GM12873 (cell line): ENCODE data around the gene GALNT10.

Source experiments
- TF ChIP-seq, protein P1 (sequence below): IDR thresholded peaks from 2 replicates; pipeline ENCODE4 v1.5.1; 2012; ENCODE audit warnings: low read depth, mild to moderate bottlenecking, moderate library complexity, low read length, control low read depth; ENCODE audit not compliant: insufficient read depth; ENCODE audit errors: missing control alignments

GALNT10 gene

DNA sequence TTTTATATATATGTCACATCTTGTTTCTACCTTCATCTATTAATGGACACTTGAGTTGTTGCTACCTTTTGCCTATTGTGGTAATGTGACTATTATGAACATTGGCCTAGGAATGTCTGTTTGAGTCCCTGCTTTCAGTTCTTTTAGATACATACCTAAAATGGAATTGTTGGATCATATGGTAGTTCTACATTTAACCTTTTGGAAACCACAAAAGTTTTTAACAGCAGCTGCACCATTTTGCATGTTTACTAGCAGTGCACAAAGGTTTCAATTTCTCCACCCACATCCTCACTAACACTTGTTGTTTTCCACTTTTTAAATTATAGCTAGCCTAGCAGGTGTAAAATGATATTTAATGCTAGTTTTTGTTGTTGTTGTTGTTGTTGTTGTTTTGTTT lies 88.4 kb downstream of the GALNT10 start:
- TF ChIP-seq, protein P1, sequence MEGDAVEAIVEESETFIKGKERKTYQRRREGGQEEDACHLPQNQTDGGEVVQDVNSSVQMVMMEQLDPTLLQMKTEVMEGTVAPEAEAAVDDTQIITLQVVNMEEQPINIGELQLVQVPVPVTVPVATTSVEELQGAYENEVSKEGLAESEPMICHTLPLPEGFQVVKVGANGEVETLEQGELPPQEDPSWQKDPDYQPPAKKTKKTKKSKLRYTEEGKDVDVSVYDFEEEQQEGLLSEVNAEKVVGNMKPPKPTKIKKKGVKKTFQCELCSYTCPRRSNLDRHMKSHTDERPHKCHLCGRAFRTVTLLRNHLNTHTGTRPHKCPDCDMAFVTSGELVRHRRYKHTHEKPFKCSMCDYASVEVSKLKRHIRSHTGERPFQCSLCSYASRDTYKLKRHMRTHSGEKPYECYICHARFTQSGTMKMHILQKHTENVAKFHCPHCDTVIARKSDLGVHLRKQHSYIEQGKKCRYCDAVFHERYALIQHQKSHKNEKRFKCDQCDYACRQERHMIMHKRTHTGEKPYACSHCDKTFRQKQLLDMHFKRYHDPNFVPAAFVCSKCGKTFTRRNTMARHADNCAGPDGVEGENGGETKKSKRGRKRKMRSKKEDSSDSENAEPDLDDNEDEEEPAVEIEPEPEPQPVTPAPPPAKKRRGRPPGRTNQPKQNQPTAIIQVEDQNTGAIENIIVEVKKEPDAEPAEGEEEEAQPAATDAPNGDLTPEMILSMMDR: no peak

DNA sequence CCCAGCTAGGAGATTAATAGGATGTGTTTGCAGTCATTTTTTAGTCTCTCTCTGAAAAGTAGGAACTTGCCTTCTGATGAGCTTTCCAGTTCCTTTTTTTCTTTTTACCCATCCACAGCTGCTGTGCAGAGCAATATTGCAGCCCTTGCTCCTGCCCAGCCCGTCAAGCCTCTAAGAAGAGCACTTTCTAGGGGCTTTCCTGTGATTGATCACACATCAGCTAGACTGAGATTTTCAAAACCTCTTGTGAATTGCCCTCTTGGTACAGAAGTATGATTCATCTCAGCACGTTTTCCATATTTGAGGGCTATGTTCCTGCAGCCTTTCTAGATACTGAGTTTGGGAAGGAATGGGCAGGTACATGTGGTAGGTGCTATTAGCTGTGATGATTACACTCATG lies 93.9 kb downstream of the GALNT10 start:
- TF ChIP-seq, protein P1: no peak

DNA sequence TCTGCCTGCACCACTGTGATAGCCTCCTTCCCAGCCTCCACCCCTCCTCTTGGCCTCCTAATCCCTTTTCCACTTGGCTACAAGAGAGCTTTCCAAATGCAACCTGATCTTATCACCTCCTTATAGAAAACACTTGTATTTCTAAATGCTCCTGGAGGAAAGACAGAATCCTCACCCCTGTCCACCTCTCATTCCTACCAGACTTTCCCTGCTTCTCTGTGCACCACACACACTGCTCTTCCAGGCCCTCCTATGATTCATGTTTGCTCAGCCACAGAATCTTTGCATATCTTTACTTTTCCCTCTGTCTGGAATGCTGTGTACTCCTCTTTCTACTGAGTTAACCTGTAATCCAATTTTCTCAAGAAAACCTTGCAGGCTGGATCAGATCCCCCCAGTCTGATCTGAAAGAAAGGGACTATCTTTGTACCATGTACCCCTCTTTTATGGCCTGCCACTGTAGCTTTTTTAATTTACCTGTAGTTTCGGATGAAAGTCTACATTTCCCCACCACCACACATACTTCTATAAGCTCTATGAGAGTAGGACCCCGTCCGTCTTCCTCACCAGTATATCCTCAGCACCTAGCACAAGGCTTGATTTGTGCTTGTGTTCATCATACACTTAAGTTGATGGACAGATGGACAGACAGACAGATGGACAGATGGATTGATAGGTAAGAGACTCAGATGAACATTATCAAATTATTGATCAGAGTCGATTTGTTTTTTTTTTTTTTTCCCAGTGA lies 95.3 kb downstream of the GALNT10 start:
- TF ChIP-seq, protein P1: no peak

DNA sequence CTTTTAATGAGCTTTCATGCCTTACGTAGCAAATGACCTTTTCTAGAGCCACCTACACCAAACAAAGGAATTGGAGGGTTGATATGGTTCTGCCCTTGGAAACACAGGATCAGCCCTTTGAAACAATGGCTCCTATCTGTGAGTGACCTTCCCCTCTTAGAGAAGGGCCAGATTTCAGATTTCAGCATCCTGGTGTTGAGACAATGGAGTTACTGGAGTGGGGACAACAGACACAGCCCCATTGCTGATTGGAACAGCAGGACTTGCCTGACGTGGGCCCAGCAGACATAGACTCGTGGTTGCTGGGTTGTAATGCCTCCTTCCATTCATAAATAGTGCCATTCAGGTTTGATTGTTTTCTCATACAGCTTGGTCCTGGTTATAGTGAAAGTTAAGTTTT lies 96.0 kb downstream of the GALNT10 start:
- TF ChIP-seq, protein P1: no peak

DNA sequence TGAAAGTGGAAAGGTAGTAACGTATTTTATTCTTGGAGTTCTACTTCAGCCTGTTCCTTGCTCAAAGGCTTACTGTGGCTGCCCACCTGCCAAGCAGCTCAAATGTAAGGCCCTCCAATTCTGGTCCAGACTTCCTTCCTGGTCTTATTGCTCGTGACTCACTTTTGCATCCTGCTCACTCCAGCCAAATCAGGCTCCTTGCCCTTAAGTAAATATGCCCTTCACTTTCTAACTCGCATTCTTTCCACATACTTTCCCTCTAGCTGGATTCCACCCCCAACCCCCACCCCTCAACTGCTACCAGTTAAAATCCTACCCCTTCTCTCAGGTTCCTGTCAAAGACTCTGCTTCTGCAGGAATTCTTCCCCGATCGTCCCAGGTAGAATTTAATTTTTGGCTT lies 96.6 kb downstream of the GALNT10 start:
- TF ChIP-seq, protein P1: no peak

DNA sequence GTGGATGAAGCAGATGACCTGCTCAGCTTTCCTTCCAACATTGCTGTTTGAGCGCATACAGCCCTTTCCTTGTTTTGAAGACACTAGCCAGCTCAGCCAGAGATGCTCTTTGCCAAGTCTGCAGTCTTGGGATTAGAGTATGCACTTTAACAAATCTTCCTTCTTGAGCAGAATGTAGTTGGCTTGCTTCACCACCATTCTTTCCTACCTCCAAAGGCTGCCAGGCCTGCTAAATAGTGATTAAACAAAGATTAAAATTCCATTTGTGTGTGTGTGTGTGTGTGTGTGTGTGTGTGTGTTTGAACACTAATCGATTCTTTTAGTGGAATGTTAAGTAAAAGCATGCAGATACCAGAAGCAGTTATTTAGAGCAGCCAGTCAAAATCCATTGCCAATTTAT lies 97.6 kb downstream of the GALNT10 start:
- TF ChIP-seq, protein P1: no peak

DNA sequence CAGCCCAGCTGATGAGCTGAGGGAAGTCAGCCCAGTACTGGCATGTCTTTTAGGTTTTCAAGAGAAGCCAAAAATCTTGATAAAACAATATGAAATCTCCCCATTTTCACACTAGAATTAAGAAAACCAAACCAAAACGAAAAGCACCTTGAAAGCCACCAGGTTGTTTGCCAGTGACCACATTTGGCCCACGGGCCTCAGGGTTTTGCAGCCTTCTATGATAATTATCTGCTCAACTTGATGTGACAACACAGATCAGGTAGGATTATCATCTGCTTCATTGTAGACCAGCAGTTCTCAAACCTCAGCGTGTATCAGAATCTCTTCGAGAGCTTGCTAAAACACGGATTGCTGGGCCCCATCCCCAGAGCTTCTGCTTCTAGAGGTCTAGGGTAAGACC lies 101.4 kb downstream of the GALNT10 start:
- TF ChIP-seq, protein P1: no peak

DNA sequence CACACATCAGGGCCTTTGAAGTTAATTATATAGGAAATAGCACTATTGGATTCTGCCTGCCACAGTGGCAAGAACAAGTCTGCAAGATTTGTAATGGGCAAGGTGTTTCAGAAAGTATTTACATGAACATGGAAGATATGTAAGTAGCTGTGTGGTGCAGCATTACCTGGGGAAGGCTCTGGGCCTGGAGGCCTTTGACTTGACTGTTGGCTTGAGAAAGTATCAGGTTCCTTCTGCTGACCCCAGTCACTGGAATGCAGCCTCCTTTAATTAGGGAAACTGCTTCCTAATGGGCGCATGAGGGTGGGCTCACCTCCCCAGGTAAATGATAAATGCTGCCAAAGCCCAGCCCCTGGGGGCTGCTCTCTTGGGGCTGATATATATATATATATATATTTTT lies 102.7 kb downstream of the GALNT10 start:
- TF ChIP-seq, protein P1: no peak
